Gastroesophageal sphincter (tissue), 4 donors: ENCODE data around the gene EEF1A2. TPM values are rescaled to one million over a fixed set of nuclear protein-coding genes. Genes with fewer than 3 reads are reported as not detected.

Experiments used
- ATAC-seq: fragments of 150-250 bp; one replicate; pipeline ENCODE4 v1.9.1; 2016; ENCODE audit warnings: mild to moderate bottlenecking, moderate library complexity
- H3K27ac ChIP-seq, 4 donors: fragments of 200-600 bp; sonication (generic) in 3 of 4; 1 replicate in 3 of 4; 2 replicates in 1 of 4; pipeline ENCODE4 v1.5.1; 2016 to 2019
- H3K27me3 ChIP-seq: fragments of 200-600 bp; sonication (generic); one replicate; pipeline ENCODE4 v1.5.1; 2019
- H3K36me3 ChIP-seq, 2 donors: fragments of 200-600 bp; sonication (generic); one replicate each; pipeline ENCODE4 v1.5.1; 2019; ENCODE audit warnings: control low read depth in 1 of 2
- H3K4me1 ChIP-seq, 3 donors: fragments of 200-600 bp; sonication (generic); 1 replicate in 2 of 3; 2 replicates in 1 of 3; pipeline ENCODE4 v1.5.1; 2016 to 2019; ENCODE audit warnings: control low read depth in 2 of 3
- H3K4me3 ChIP-seq, 2 donors: fragments of 200-600 bp; sonication (generic); one replicate each; pipeline ENCODE4 v1.5.1; 2019; ENCODE audit warnings: mild to moderate bottlenecking in 1 of 2, moderate library complexity in 1 of 2
- H3K9me3 ChIP-seq, 3 donors: fragments of 200-600 bp; sonication (generic); one replicate each; pipeline ENCODE4 v1.5.1; 2017 to 2019; ENCODE audit warnings: control low read depth in 2 of 3
- EP300 ChIP-seq: sonication (generic); formaldehyde crosslinking; IDR thresholded peaks from one replicate; pipeline ENCODE4 v1.6.1; 2017; ENCODE audit warnings: antibody characterized with exemption, mild to moderate bottlenecking
- POLR2A ChIP-seq, 2 donors: fragments of 450-650 bp; IDR thresholded peaks; one replicate each; pipeline ENCODE4 v1.6.1; 2017; ENCODE audit warnings: antibody characterized with exemption in 2 of 2, mild to moderate bottlenecking in 2 of 2, moderate library complexity in 1 of 2
- POLR2AphosphoS5 ChIP-seq: sonication (generic); formaldehyde crosslinking; IDR thresholded peaks from one replicate; pipeline ENCODE4 v1.6.1; 2017; ENCODE audit warnings: antibody characterized with exemption
- WGBS, 2 donors: methylation state at CpG; one replicate each; pipeline ENCODE4 v1.1.5; 2018; ENCODE audit warnings: low coverage in 1 of 2; 5-methylcytosine and 5-hydroxymethylcytosine counted together
- total RNA-seq, 4 donors: library from RNA; depleted of rRNA; stranded (reverse); fragments of >200 nt; gene quantifications; one replicate each; pipeline ENCODE4 v1.1.0, GENCODE V29; 2016
- TF ChIP-seq, protein P1 (sequence below), 4 experiments: fragments of 200-600 bp in 2 of 4; fragments of 450-650 bp in 2 of 4; sonication (generic) in 1 of 4; IDR thresholded peaks; one replicate each; pipeline ENCODE4 v1.5.1; 2017 to 2019; ENCODE audit warnings: antibody characterized with exemption in 4 of 4, mild to moderate bottlenecking in 2 of 4, moderate library complexity in 2 of 4

Gene EEF1A2
- total RNA-seq, 4 donors from 2014 or later, result 0.47 to 6.5 (median 3.4) TPM

DNA sequence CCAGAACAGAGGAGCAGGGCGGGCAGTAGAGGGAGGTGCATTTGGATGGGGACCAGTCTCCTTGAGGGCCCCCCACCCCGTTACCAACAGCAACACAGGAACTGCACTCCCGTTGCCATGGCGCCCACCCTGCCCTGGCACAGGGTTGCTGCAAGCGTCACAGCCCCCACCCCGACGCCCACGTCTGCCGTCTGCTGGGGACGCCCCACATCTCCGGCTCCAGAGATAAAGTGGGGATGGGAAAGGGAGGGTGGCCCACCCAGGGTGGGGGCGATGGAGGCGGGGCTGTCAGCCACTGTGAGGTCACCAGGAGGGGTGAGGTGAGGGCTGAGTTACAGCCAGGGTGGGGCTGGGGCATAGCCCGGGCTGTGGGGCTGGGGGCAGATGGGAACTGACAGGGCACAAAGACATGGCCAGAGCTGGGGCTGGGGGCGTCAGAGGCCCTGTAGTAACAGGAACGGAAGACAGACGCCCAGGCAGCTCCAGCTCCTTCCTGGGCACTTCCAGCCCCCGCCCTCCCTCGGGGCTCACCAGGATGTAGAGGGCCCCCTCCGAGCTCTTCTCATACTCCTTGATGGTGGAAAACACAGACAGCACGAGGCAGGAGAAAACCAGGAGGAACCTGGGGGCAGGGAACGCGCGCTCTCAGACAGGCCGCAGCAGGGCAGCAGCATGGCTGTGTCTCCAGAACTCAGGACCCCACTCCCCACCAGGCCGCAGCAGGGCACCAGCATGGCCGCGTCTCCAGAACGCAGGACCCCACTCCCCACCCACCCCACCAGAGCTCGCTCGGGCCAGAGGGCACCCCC lies 52.5 kb downstream of the EEF1A2 start:
- H3K36me3 ChIP-seq, result no peaks in the 10 kb centered on the region
- ATAC-seq, result no peak
- no peak overlapping the region for H3K4me3 ChIP-seq
- WGBS, 2 donors, result 33 to 50% methylated on average over 2 to 5 of the region's 31 CpGs
- no peaks in the 10 kb centered on the region for H3K9me3 ChIP-seq
- TF ChIP-seq POLR2AphosphoS5 (no peak), EP300 (no peak), POLR2A (IDR thresholded peaks at IDR 0.05) (no peak)
- TF ChIP-seq, protein P1, sequence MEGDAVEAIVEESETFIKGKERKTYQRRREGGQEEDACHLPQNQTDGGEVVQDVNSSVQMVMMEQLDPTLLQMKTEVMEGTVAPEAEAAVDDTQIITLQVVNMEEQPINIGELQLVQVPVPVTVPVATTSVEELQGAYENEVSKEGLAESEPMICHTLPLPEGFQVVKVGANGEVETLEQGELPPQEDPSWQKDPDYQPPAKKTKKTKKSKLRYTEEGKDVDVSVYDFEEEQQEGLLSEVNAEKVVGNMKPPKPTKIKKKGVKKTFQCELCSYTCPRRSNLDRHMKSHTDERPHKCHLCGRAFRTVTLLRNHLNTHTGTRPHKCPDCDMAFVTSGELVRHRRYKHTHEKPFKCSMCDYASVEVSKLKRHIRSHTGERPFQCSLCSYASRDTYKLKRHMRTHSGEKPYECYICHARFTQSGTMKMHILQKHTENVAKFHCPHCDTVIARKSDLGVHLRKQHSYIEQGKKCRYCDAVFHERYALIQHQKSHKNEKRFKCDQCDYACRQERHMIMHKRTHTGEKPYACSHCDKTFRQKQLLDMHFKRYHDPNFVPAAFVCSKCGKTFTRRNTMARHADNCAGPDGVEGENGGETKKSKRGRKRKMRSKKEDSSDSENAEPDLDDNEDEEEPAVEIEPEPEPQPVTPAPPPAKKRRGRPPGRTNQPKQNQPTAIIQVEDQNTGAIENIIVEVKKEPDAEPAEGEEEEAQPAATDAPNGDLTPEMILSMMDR (IDR thresholded peaks at IDR 0.05), result no peak
- H3K27me3 ChIP-seq, result peaks cover 63% of the 10 kb centered on the region
- no peak overlapping the region for H3K27ac ChIP-seq
- H3K4me1 ChIP-seq, result no peaks in the 10 kb centered on the region

DNA sequence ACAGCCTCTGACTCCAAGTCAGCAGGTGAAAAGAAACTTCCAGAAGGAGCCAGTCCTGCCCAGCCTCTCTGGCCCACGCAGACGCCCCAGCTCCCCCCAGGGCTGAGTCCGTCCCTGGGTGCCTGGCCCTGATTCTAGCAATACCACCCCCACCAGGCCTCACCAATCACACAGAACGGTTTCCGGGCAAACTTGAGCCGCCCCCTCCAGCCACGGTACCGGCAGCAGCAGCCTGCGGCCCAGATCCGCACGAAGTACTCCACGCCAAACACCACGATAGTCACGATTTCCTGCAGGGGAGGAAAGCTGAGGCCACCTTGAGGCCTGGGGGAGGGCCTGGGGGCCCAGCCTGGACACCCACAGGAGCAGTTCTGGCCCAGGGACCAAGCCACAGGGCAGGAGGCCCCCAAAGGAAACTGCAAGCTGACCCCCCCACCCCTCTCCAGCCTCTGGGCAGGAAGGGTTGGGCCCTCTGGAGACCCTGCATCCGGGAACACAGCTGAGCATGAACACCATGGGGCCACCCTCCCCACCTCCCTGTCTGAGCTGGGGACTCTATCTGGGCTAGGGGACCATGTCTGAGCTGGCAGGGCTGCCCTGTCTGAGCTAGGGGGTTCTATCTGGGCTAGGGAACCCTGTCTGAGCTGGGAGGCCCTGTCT lies 53.7 kb downstream of the EEF1A2 start:
- no CpG with 5 or more reads among the region's 15 CpGs for WGBS, 2 donors
- no peaks in the 10 kb centered on the region for H3K9me3 ChIP-seq
- no peak overlapping the region for H3K4me3 ChIP-seq
- TF ChIP-seq POLR2AphosphoS5 (no peak), POLR2A (IDR thresholded peaks at IDR 0.05) (no peak), EP300 (no peak)
- TF ChIP-seq, protein P1 (IDR thresholded peaks at IDR 0.05), result no peak
- peaks cover 62% of the 10 kb centered on the region for H3K27me3 ChIP-seq
- no peak overlapping the region for H3K27ac ChIP-seq
- H3K4me1 ChIP-seq, result no peaks in the 10 kb centered on the region
- ATAC-seq, result no peak
- no peaks in the 10 kb centered on the region for H3K36me3 ChIP-seq

DNA sequence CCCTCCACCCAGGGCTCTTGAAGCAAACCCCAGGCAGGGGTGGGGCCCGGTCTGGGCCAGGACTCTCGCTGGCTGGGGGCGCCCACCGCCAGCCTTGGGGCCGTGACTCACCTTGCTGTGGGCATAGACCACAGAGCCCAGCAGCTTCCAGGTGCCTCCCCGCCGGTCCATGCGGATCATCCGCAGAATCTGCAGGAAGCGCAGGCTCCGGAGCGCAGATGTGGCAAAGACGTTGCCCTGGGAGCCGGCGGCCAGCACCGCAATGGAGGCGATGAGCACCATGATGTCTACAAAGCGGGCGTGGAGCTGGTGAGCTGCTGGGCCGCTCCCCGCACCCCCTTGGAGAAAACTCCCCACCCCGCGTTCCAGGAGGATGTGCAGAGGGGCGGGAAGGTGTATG lies 54.3 kb downstream of the EEF1A2 start:
- Histone ChIP-seq H3K27ac (no peak overlapping the region), H3K36me3 (no peaks in the 10 kb centered on the region), H3K27me3 (peaks cover 62% of the 10 kb centered on the region), H3K4me3 (no peak overlapping the region), H3K9me3 (no peaks in the 10 kb centered on the region), H3K4me1 (no peaks in the 10 kb centered on the region)
- no peak for ATAC-seq
- TF ChIP-seq EP300 (no peak), POLR2A (IDR thresholded peaks at IDR 0.05) (no peak), POLR2AphosphoS5 (no peak)
- TF ChIP-seq, protein P1 (IDR thresholded peaks at IDR 0.05), result no peak
- WGBS, 2 donors, result 100% methylated on average over 4 of the region's 24 CpGs; no CpG with 5 or more reads in 1 of the 2 donors

GRCh38 chr20:63443606-63444395 lies 55.1 kb downstream of the EEF1A2 start:
- H3K9me3 ChIP-seq, result no peaks in the 10 kb centered on the region
- H3K27me3 ChIP-seq, result peaks cover 62% of the 10 kb centered on the region
- 63 to 93% methylated on average over 4 to 5 of the region's 25 CpGs for WGBS, 2 donors
- H3K27ac ChIP-seq, result no peak overlapping the region
- TF ChIP-seq EP300 (no peak), POLR2AphosphoS5 (no peak), POLR2A (IDR thresholded peaks at IDR 0.05) (no peak)
- TF ChIP-seq, protein P1 (IDR thresholded peaks at IDR 0.05), result no peak
- H3K36me3 ChIP-seq, result no peaks in the 10 kb centered on the region
- no peak overlapping the region for H3K4me3 ChIP-seq
- no peak for ATAC-seq
- H3K4me1 ChIP-seq, result no peaks in the 10 kb centered on the region
